Lower leg skin (tissue), 3 donors: ENCODE data around the gene NUP37.

Source experiments
- POLR2A ChIP-seq, 2 donors: fragments of 450-650 bp; IDR thresholded peaks; one replicate each; pipeline ENCODE4 v1.6.1; 2016 to 2017; ENCODE audit warnings: antibody characterized with exemption in 2 of 2, mild to moderate bottlenecking in 1 of 2, moderate library complexity in 1 of 2
- TF ChIP-seq, protein P1 (sequence below), 3 donors: fragments of 450-650 bp; IDR thresholded peaks; one replicate each; pipeline ENCODE4 v1.5.1; 2016; ENCODE audit warnings: antibody characterized with exemption in 3 of 3, mild to moderate bottlenecking in 3 of 3, moderate library complexity in 2 of 3

GRCh38 chr12:102116392-102116791 is 3.5 kb downstream of the NUP37 start:
- TF ChIP-seq, protein P1, sequence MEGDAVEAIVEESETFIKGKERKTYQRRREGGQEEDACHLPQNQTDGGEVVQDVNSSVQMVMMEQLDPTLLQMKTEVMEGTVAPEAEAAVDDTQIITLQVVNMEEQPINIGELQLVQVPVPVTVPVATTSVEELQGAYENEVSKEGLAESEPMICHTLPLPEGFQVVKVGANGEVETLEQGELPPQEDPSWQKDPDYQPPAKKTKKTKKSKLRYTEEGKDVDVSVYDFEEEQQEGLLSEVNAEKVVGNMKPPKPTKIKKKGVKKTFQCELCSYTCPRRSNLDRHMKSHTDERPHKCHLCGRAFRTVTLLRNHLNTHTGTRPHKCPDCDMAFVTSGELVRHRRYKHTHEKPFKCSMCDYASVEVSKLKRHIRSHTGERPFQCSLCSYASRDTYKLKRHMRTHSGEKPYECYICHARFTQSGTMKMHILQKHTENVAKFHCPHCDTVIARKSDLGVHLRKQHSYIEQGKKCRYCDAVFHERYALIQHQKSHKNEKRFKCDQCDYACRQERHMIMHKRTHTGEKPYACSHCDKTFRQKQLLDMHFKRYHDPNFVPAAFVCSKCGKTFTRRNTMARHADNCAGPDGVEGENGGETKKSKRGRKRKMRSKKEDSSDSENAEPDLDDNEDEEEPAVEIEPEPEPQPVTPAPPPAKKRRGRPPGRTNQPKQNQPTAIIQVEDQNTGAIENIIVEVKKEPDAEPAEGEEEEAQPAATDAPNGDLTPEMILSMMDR (IDR thresholded peaks at IDR 0.05), result no peak
- TF ChIP-seq POLR2A (IDR thresholded peaks at IDR 0.05), result no peak
